Endothelial cell of umbilical vein (primary cell): ENCODE measurements around the gene RTKN2. TPM values are rescaled to one million over a fixed set of nuclear protein-coding genes. Genes with fewer than 3 reads are reported as not detected.

Experiments used
- BruUV-seq: library from RNA; stranded (reverse); fragments of 400-500 nt; replicated peaks from 2 replicates; lab custom pipeline; 2021; lab: Mats Ljungman, UMichigan
- CTCF ChIA-PET: fragments of 300-600, 350-600 bp; sonication (Branson Sonifier 250); formaldehyde crosslinking; loops from one replicate; lab custom pipeline; 2021; ENCODE audit warnings: antibody characterized with exemption, inconsistent platforms; lab: Charles Lee
- POLR2A ChIA-PET: fragments of 300-600, 350-600 bp; sonication (Branson Sonifier 250); formaldehyde crosslinking; loops from one replicate; lab custom pipeline; 2021; ENCODE audit warnings: antibody characterized with exemption, inconsistent platforms; lab: Charles Lee
- DNase-seq: peaks from one replicate; pipeline ENCODE4 v3.0.0-alpha.2; 2011; ENCODE audit warnings: low read depth, low spot score
- FAIRE-seq: peaks from 2 replicates; lab custom pipeline; 2011; peaks lifted over from hg19 to GRCh38; lab: Jason Lieb, UNC
- H2AFZ ChIP-seq: 2 replicates; pipeline ENCODE4 v1.6.0; 2012; ENCODE audit warnings: low read depth, low read length, control low read depth, inconsistent platforms
- H3K27ac ChIP-seq: 2 replicates; pipeline ENCODE4 v1.5.1; 2011; ENCODE audit warnings: low read depth, mild to moderate bottlenecking, control low read depth, low read length, moderate library complexity; ENCODE audit not compliant: insufficient read depth
- H3K27me3 ChIP-seq, 2 experiments: 2 replicates each; pipeline versions ENCODE4 v1.6.0 to v1.6.1; 2011; ENCODE audit warnings: low read length in 2 of 2, mixed read lengths in 1 of 2; ENCODE audit not compliant: control insufficient read depth in 2 of 2, insufficient read depth in 2 of 2
- H3K36me3 ChIP-seq, 2 experiments: 2 replicates in 1 of 2; 3 replicates in 1 of 2; pipeline ENCODE4 v1.5.1; 2011; ENCODE audit warnings: low read length in 2 of 2, mild to moderate bottlenecking in 1 of 2, moderate library complexity in 1 of 2; ENCODE audit not compliant: control insufficient read depth in 2 of 2, insufficient read depth in 2 of 2; ENCODE audit errors: extremely low read depth in 1 of 2
- H3K4me1 ChIP-seq: 3 replicates; pipeline ENCODE4 v1.5.1; 2011; ENCODE audit warnings: mild to moderate bottlenecking, low read length; ENCODE audit not compliant: control insufficient read depth, insufficient read depth; ENCODE audit errors: extremely low read depth
- H3K4me2 ChIP-seq: 2 replicates; pipeline ENCODE4 v1.6.1; 2011; ENCODE audit warnings: low read length, control low read depth, mixed read lengths; ENCODE audit not compliant: insufficient read depth
- H3K4me3 ChIP-seq, 3 experiments: fragments of 200-600 bp in 1 of 3; sonication (generic), shearing (Covaris generic) in 1 of 3; replicated peaks in 1 of 3; 2 replicates each; pipeline ENCODE4 v1.5.1; 2011 to 2016; ENCODE audit warnings: control low read depth in 3 of 3, low read length in 3 of 3, mild to moderate bottlenecking in 2 of 3, inconsistent platforms in 1 of 3, low read depth in 1 of 3, moderate library complexity in 1 of 3; ENCODE audit not compliant: insufficient read depth in 1 of 3
- H3K79me2 ChIP-seq: 2 replicates; pipeline ENCODE4 v1.6.0; 2012; ENCODE audit warnings: low read length, inconsistent platforms; ENCODE audit not compliant: control insufficient read depth, insufficient read depth
- H3K9ac ChIP-seq: replicated peaks from 2 replicates; pipeline ENCODE3; 2011; ENCODE audit warnings: low read length, control low read depth; ENCODE audit not compliant: insufficient read depth; ENCODE audit errors: extremely low read depth
- H3K9me1 ChIP-seq: replicated peaks from 3 replicates; pipeline ENCODE4 v1.6.0; 2011; ENCODE audit warnings: mild to moderate bottlenecking, low read length; ENCODE audit not compliant: control insufficient read depth, insufficient read depth; ENCODE audit errors: extremely low read depth
- H3K9me3 ChIP-seq: replicated peaks from 2 replicates; pipeline ENCODE4 v1.5.1; 2012; ENCODE audit warnings: low read length, inconsistent platforms; ENCODE audit not compliant: control insufficient read depth, insufficient read depth
- H4K20me1 ChIP-seq: replicated peaks from 2 replicates; pipeline ENCODE3; 2011; ENCODE audit warnings: mild to moderate bottlenecking, low read length; ENCODE audit not compliant: control insufficient read depth, insufficient read depth; ENCODE audit errors: extremely low read depth
- CTCF ChIP-seq, 2 donors: IDR thresholded peaks; 1 replicate in 1 of 2; 2 replicates in 1 of 2; pipeline ENCODE4 v1.5.1; 2011; ENCODE audit warnings: low read length in 2 of 2, mild to moderate bottlenecking in 2 of 2, moderate library complexity in 2 of 2, control low read depth in 1 of 2, inconsistent platforms in 1 of 2, low read depth in 1 of 2; ENCODE audit not compliant: insufficient read depth in 1 of 2; ENCODE audit errors: extremely low read depth in 1 of 2
- GATA2 ChIP-seq: IDR thresholded peaks from 2 replicates; pipeline ENCODE4 v1.7.0; 2011; ENCODE audit warnings: low read depth, mild to moderate bottlenecking, moderate library complexity, mixed read lengths, low read length; ENCODE audit not compliant: insufficient read length, insufficient read depth
- JUN ChIP-seq: IDR thresholded peaks from 2 replicates; pipeline ENCODE4 v1.6.1; 2011; ENCODE audit warnings: borderline replicate concordance, low read depth; ENCODE audit not compliant: insufficient read length, insufficient read depth
- MAX ChIP-seq: IDR thresholded peaks from 2 replicates; pipeline ENCODE4 v1.6.1; 2011; ENCODE audit not compliant: insufficient read depth, insufficient read length
- POLR2AphosphoS5 ChIP-seq: IDR thresholded peaks from 2 replicates; pipeline ENCODE4 v1.6.1; 2012; ENCODE audit warnings: low read depth, mild to moderate bottlenecking, control low read depth, low read length, moderate library complexity; ENCODE audit not compliant: insufficient read depth
- dilution Hi-C: fragments of 300-500 bp; cut with MboI; formaldehyde crosslinking; loops from one replicate; pipeline ENCODE4 v1.15.0; 2019; ENCODE audit warnings: low sequenced_read_pairs; ENCODE audit not compliant: extremely low pct_ligation_motif_present
- intact Hi-C: fragments of 100-400 bp; cut with micrococcal nuclease; formaldehyde crosslinking; loops from one replicate; pipeline ENCODE4 v1.10.0; 2022
- polyA plus RNA-seq, 4 experiments: library from polyadenylated mRNA; depleted of rRNA in 3 of 4; stranded (reverse) in 3 of 4; unstranded in 1 of 4; fragments of >200 nt; gene quantifications; 2 replicates each; pipeline versions ENCODE4 v1.2.1 to v1.2.3, GENCODE V29; 2011 to 2012; ENCODE audit warnings: missing spikeins in 1 of 4
- total RNA-seq: library from RNA; stranded (reverse); gene quantifications from 2 replicates; pipeline ENCODE4 v1.2.3, GENCODE V29; 2021

The RTKN2 gene
- total and polyA plus RNA-seq, 2 donors (not counting 3 experiments of a cell fraction or from before 2014, with no cell fraction given), result 0.65 to 4.8 TPM

GRCh38 chr10:62205750-62206399 lies 62.8 kb downstream of the RTKN2 start:
- FAIRE-seq, result no peak
- intact Hi-C loops, result no loop called here
- H2AFZ ChIP-seq, result no peak overlapping the region

More at GRCh38 chr10:62205750-62206399, 62.8 kb downstream of the RTKN2 start:
- TF ChIP-seq GATA2 (no peak), MAX (no peak), CTCF (IDR thresholded peaks at IDR 0.05; ENCODE audit: extremely low read depth in 1 of 2, insufficient read depth in 1 of 2, low read depth in 1 of 2, low read length in 2 of 2) (no peak), POLR2AphosphoS5 (no peak), JUN (no peak)
- Histone ChIP-seq H3K36me3 (no peaks in the 10 kb centered on the region), H3K4me1 (no peaks in the 10 kb centered on the region), H3K27ac (no peak overlapping the region), H3K9me3 (no peaks in the 10 kb centered on the region), H4K20me1 (no peaks in the 10 kb centered on the region), H3K9ac (no peak overlapping the region), H3K9me1 (no peaks in the 10 kb centered on the region), H3K4me3 (no peak overlapping the region), H3K27me3 (no peaks in the 10 kb centered on the region), H3K4me2 (no peak overlapping the region), H3K79me2 (no peaks in the 10 kb centered on the region)
- ChIA-PET CTCF (interaction anchor here (1.0 kb wide), 1 partner anchor 455 kb away, joined by 3 read pairs; no protein-coding TSS in a partner anchor), POLR2A (no interaction called here)
- DNase-seq, result no peak
- dilution Hi-C loops, result no loop called here
- no TSS peak for BruUV-seq
